Measurements from ENCODE around the gene ATP5MC3. TPM values are rescaled to one million over a fixed set of nuclear protein-coding genes. Genes with fewer than 3 reads are reported as not detected.
"Not testable (repeated sequence)": the region's sequence is repeated elsewhere in the genome, so short reads cannot be mapped to it uniquely, and the experiment has no call there.

The ATP5MC3 gene
- polyA plus RNA-seq (ENCODE audit: insufficient read length) = 329 TPM
- long read RNA-seq, donor 1, full-length matches to known transcripts = 351 of 700 reads
- long read RNA-seq, donor 1, partial matches to known transcripts = 280 of 700 reads
- long read RNA-seq, donor 1, other reads (novel, unspliced or antisense) = 69 of 700 reads
- long read RNA-seq, donor 2, full-length matches to known transcripts = 328 of 514 reads
- long read RNA-seq, donor 2, partial matches to known transcripts = 116 of 514 reads
- long read RNA-seq, donor 2, other reads (novel, unspliced or antisense) = 70 of 514 reads
- long read RNA-seq, donor 3, full-length matches to known transcripts = 220 of 333 reads
- long read RNA-seq, donor 3, partial matches to known transcripts = 60 of 333 reads
- long read RNA-seq, donor 3, other reads (novel, unspliced or antisense) = 53 of 333 reads
- long read RNA-seq, donor 4, full-length matches to known transcripts = 37 of 98 reads
- long read RNA-seq, donor 4, partial matches to known transcripts = 53 of 98 reads
- long read RNA-seq, donor 4, other reads (novel, unspliced or antisense) = 8 of 98 reads
- long read RNA-seq, donor 5, full-length matches to known transcripts = 667 of 950 reads
- long read RNA-seq, donor 5, partial matches to known transcripts = 134 of 950 reads
- long read RNA-seq, donor 5, other reads (novel, unspliced or antisense) = 149 of 950 reads
- long read RNA-seq, donor 6, full-length matches to known transcripts = 354 of 625 reads
- long read RNA-seq, donor 6, partial matches to known transcripts = 178 of 625 reads
- long read RNA-seq, donor 6, other reads (novel, unspliced or antisense) = 93 of 625 reads
- long read RNA-seq, donor 7, full-length matches to known transcripts = 437 of 699 reads
- long read RNA-seq, donor 7, partial matches to known transcripts = 172 of 699 reads
- long read RNA-seq, donor 7, other reads (novel, unspliced or antisense) = 90 of 699 reads
- long read RNA-seq, donor 8, full-length matches to known transcripts = 122 of 195 reads
- long read RNA-seq, donor 8, partial matches to known transcripts = 52 of 195 reads
- long read RNA-seq, donor 8, other reads (novel, unspliced or antisense) = 21 of 195 reads

GRCh38 chr2:175181104-175181876 is at the start of gene ATP5MC3:
Gene ATP5MC3, minus strand, starts transcription at chr2:175181710. Its CDS starts 317 bp downstream, at chr2:175181393.
- DNase-seq = peak; percentile 94

- DNase-seq = not testable (repeated sequence)
These were observed 47.1 kb upstream of the ATP5MC3 start for GRCh38 chr2:175228601-175229000.

GRCh38 chr2:175228179-175228578 is 46.7 kb upstream of the ATP5MC3 start:
- no peak for DNase-seq

- no peak for DNase-seq
These were observed 45.9 kb upstream of the ATP5MC3 start for GRCh38 chr2:175227393-175227792.

GRCh38 chr2:175220075-175220474 is 38.6 kb upstream of the ATP5MC3 start:
- no peak for DNase-seq

- no peak for DNase-seq
These were observed 37.0 kb upstream of the ATP5MC3 start for GRCh38 chr2:175218551-175218950.

GRCh38 chr2:175207741-175208438 is 26.4 kb upstream of the ATP5MC3 start:
- DNase-seq = no peak

GRCh38 chr2:175206866-175207265 is 25.4 kb upstream of the ATP5MC3 start:
- no peak for DNase-seq

GRCh38 chr2:175205523-175205922 is 24.0 kb upstream of the ATP5MC3 start:
- no peak for DNase-seq

GRCh38 chr2:175203621-175204496 is 22.3 kb upstream of the ATP5MC3 start:
- peak; percentile 51 for DNase-seq

GRCh38 chr2:175195012-175195411 is 13.5 kb upstream of the ATP5MC3 start:
- DNase-seq = no peak

- DNase-seq = no peak
These were observed 7.3 kb upstream of the ATP5MC3 start for GRCh38 chr2:175188761-175189160.

- DNase-seq = no peak
These were observed 5.9 kb upstream of the ATP5MC3 start for GRCh38 chr2:175187378-175187777.

- DNase-seq = no peak
These were observed 2.2 kb upstream of the ATP5MC3 start for GRCh38 chr2:175183674-175184073.

- DNase-seq = no peak
These were observed 383 bp upstream of the ATP5MC3 start for GRCh38 chr2:175181877-175182308.

GRCh38 chr2:175180701-175181103 is 808 bp downstream of the ATP5MC3 start:
- DNase-seq = peak; percentile 55

- DNase-seq = no peak
These were observed 4.9 kb downstream of the ATP5MC3 start for GRCh38 chr2:175176624-175177023.

GRCh38 chr2:175175896-175176295 is 5.6 kb downstream of the ATP5MC3 start:
- no peak for DNase-seq

GRCh38 chr2:175175320-175175719 is 6.2 kb downstream of the ATP5MC3 start:
- DNase-seq = no peak

Data from left kidney (tissue), 8 donors.